Psoas muscle (tissue), 8 donors: Measurements from ENCODE around the gene ERC2. TPM values are rescaled to one million over a fixed set of nuclear protein-coding genes. Genes with fewer than 3 reads are reported as not detected.
"Not testable (repeated sequence)": the region's sequence is repeated elsewhere in the genome, so short reads cannot be mapped to it uniquely, and the experiment has no call there.

Experiments used
- ATAC-seq, 4 donors: fragments of 200-7000 bp; cut with Tn5 transposase; one replicate each; pipeline ENCODE4 v1.9.1; 2020; ENCODE audit warnings: moderate library complexity in 3 of 4, mild to moderate bottlenecking in 2 of 4
- DNase-seq, 2 donors: peaks; one replicate each; pipeline ENCODE4 v3.0.0-alpha.2; 2020
- H3K27ac ChIP-seq: fragments of 200-600 bp; one replicate; pipeline ENCODE4 v1.8.0; 2022
- H3K27me3 ChIP-seq, 3 donors: fragments of 200-600 bp in 1 of 3; one replicate each; pipeline versions ENCODE4 v1.6.1 to v1.8.0; 2013 to 2022; ENCODE audit warnings: low read length in 2 of 3, mild to moderate bottlenecking in 2 of 3, moderate library complexity in 1 of 3; ENCODE audit not compliant: insufficient read depth in 3 of 3
- H3K36me3 ChIP-seq, 2 donors: fragments of 200-600 bp in 1 of 2; one replicate each; pipeline versions ENCODE4 v1.6.1 to v1.8.0; 2013 to 2022; ENCODE audit warnings: low read depth in 1 of 2, mild to moderate bottlenecking in 1 of 2, moderate library complexity in 1 of 2; ENCODE audit not compliant: insufficient read depth in 1 of 2
- H3K4me1 ChIP-seq: fragments of 200-600 bp; one replicate; pipeline ENCODE4 v1.8.0; 2022
- H3K4me3 ChIP-seq: fragments of 200-600 bp; one replicate; pipeline ENCODE4 v1.8.0; 2022; ENCODE audit warnings: mild to moderate bottlenecking
- H3K9me3 ChIP-seq: fragments of 200-600 bp; one replicate; pipeline ENCODE4 v1.8.0; 2022
- WGBS, 3 donors: extraction: QIAGEN DNeasy Blood & Tissue Kit; methylation state at CpG; one replicate each; pipeline versions ENCODE4 v1.1.6 to v1.1.7; 2013; 5-methylcytosine and 5-hydroxymethylcytosine counted together
- intact Hi-C, 2 donors: fragments of 100-400 bp; cut with DNase I; formaldehyde crosslinking; loops; one replicate each; pipeline versions ENCODE4 v1.11.0 to v1.14.2; 2022
- polyA plus RNA-seq, 3 donors: library from polyadenylated mRNA; stranded (reverse); fragments of 200-250 nt; gene quantifications; one replicate each; pipeline ENCODE4 v1.2.3, GENCODE V29; 2013
- total RNA-seq, 4 donors: library from RNA; stranded (reverse); fragmentation: NEBNext Ultra II Directional in 2 of 4; extraction: Animal tissue kit (Norgen Biotek cat#: 25700) in 2 of 4; gene quantifications; one replicate each; pipeline versions ENCODE4 v1.2.1 to v1.2.4, GENCODE V29; 2021 to 2023
- TF ChIP-seq, protein P1 (sequence below): fragments of 200-600 bp; IDR thresholded peaks from one replicate; pipeline ENCODE4 v1.8.0; 2022; ENCODE audit warnings: antibody characterized with exemption
- donor health status: healthy with polysubstance abuse.
- donor health status: DM: no; HTN: no; CAD: no; lungs with moderate emphysema.
- donor health status: Bipolar disorder and iron deficiency.
- donor health status: healthy.
- donor health status: DM: yes; HTN: yes; CAD: no.
- donor health status: DM: no; HTN: no; CAD: no.
- donor health status: DM: no; HTN: no; CAD: no.
- donor health status: DM: yes; HTN: yes; CAD: no.

Gene ERC2
- total and polyA plus RNA-seq, 7 donors: 0.04 to 0.15 TPM; not detected in 5

DNA sequence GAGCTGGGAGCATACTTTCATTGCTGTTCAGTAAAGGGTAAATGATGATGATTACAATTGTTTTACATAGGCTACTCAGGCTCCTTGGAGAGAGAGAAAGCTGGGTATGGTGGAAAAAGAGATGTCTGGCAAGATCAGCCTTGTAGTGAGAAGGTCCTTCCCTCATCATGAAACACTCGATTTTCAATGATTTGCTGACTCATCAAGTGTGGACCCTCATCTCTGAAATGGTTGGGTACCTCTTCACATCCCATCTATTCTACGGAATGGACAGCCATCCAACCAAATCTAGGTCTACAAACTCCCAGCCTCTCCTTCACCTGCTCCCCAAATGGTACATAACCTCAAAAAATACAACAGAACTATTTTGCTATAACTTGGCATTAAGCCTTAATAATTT lies 610.6 kb downstream of the ERC2 start:
- no peak overlapping the region for H3K4me3 ChIP-seq
- TF ChIP-seq, protein P1, sequence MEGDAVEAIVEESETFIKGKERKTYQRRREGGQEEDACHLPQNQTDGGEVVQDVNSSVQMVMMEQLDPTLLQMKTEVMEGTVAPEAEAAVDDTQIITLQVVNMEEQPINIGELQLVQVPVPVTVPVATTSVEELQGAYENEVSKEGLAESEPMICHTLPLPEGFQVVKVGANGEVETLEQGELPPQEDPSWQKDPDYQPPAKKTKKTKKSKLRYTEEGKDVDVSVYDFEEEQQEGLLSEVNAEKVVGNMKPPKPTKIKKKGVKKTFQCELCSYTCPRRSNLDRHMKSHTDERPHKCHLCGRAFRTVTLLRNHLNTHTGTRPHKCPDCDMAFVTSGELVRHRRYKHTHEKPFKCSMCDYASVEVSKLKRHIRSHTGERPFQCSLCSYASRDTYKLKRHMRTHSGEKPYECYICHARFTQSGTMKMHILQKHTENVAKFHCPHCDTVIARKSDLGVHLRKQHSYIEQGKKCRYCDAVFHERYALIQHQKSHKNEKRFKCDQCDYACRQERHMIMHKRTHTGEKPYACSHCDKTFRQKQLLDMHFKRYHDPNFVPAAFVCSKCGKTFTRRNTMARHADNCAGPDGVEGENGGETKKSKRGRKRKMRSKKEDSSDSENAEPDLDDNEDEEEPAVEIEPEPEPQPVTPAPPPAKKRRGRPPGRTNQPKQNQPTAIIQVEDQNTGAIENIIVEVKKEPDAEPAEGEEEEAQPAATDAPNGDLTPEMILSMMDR: no peak
- H3K4me1 ChIP-seq: no peaks in the 10 kb centered on the region
- WGBS, 3 donors: 68 to 74% (median 70%) methylated on average over 2 of the region's 2 CpGs
- H3K9me3 ChIP-seq: no peaks in the 10 kb centered on the region
- no peak for ATAC-seq
- no peak for DNase-seq
- no peaks in the 10 kb centered on the region for H3K36me3 ChIP-seq
- intact Hi-C loops: no loop called here
- H3K27me3 ChIP-seq: no peaks in the 10 kb centered on the region
- no peak overlapping the region for H3K27ac ChIP-seq

- DNase-seq: no peak
- intact Hi-C loops: no loop called here
- WGBS, 3 donors: 71 to 82% (median 73%) methylated on average over 2 of the region's 2 CpGs
- no peaks in the 10 kb centered on the region for H3K4me1 ChIP-seq
- no peaks in the 10 kb centered on the region for H3K9me3 ChIP-seq
- ATAC-seq: no peak
- H3K27ac ChIP-seq: no peak overlapping the region
- no peak overlapping the region for H3K4me3 ChIP-seq
- no peaks in the 10 kb centered on the region for H3K27me3 ChIP-seq
- TF ChIP-seq, protein P1: no peak
- H3K36me3 ChIP-seq: no peaks in the 10 kb centered on the region
Observed at GRCh38 chr3:55855311-55855710, 613.0 kb downstream of the ERC2 start.

DNA sequence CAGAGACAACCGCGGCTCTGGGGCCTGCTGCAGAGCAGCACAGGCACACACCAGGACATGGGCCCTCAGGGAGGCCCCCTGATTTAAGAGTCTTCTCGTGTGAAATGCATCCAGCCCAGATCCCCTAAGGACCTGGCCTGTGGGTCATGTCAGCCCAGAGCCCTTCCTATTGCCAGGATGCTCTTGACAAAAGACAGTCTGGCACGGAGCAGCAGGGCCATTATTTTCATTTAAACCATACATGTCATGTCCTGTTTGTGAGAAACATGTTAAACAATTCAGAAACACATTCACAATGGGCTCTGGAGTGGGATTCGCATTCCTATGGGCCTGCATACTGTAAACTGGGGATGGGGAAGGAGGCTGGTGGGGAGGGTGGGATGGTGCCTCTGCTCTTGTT lies 613.8 kb downstream of the ERC2 start:
- intact Hi-C loops: no loop called here
- Histone ChIP-seq H3K4me3 (no peak overlapping the region), H3K36me3 (no peaks in the 10 kb centered on the region), H3K4me1 (no peaks in the 10 kb centered on the region), H3K27ac (no peak overlapping the region), H3K27me3 (no peaks in the 10 kb centered on the region), H3K9me3 (no peaks in the 10 kb centered on the region)
- DNase-seq (no peak), ATAC-seq (no peak)
- TF ChIP-seq, protein P1: no peak
- 44 to 59% (median 51%) methylated on average over 5 of the region's 5 CpGs for WGBS, 3 donors

- no peaks in the 10 kb centered on the region for H3K36me3 ChIP-seq
- intact Hi-C loops: no loop called here
- ATAC-seq: no peak
- TF ChIP-seq, protein P1: no peak
- 91 to 97% (median 92%) methylated on average over 2 of the region's 2 CpGs for WGBS, 3 donors
- no peak overlapping the region for H3K27ac ChIP-seq
- H3K4me3 ChIP-seq: no peak overlapping the region
- no peaks in the 10 kb centered on the region for H3K4me1 ChIP-seq
- no peak for DNase-seq
- no peaks in the 10 kb centered on the region for H3K27me3 ChIP-seq
- no peaks in the 10 kb centered on the region for H3K9me3 ChIP-seq
Observed at GRCh38 chr3:55852326-55852725, 615.9 kb downstream of the ERC2 start.

- TF ChIP-seq, protein P1: no peak
- Histone ChIP-seq H3K27ac (no peak overlapping the region), H3K9me3 (peaks cover 4% of the 10 kb centered on the region), H3K36me3 (no peaks in the 10 kb centered on the region), H3K4me1 (no peaks in the 10 kb centered on the region), H3K4me3 (no peak overlapping the region), H3K27me3 (peaks cover 0 to 2% (median 0%) of the 10 kb centered on the region in 3 donors)
- WGBS, 3 donors: 39 to 50% (median 40%) methylated on average over 3 of the region's 3 CpGs
- ATAC-seq (no peak), DNase-seq (no peak)
- intact Hi-C loops: no loop called here
Observed at GRCh38 chr3:55842204-55842603, 626.1 kb downstream of the ERC2 start.

- H3K9me3 ChIP-seq, H3K4me3 ChIP-seq, H3K27ac ChIP-seq, H3K27me3 ChIP-seq, DNase-seq, H3K36me3 ChIP-seq, H3K4me1 ChIP-seq, intact Hi-C loops, ATAC-seq: not testable (repeated sequence)
- WGBS, 3 donors: 55 to 72% (median 64%) methylated on average over 13 of the region's 13 CpGs
Observed at GRCh38 chr3:55831876-55832275, 636.4 kb downstream of the ERC2 start.
